ENCODE results near the gene CDCA7L.

DNA sequence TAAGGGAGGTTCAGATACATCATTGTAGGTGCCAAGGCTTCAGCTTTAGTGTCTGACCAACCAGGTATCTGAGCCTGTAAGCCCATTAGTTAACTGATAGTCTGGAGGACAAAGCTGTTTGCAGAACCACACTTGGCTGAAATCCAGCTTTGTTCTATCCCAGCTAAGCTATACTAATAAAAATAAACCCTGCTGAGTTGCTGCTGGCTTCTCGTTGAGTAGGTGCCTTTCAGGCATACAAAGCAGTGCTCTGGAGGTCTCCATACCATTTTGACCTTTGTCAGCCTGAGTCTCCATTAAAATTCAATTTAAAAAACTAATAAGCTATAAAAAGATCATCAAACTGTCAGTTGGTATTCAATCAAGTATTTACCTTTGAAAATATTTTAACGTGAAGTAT, 22.0 kb downstream of the CDCA7L start:
- TF ChIP-seq, protein P1, sequence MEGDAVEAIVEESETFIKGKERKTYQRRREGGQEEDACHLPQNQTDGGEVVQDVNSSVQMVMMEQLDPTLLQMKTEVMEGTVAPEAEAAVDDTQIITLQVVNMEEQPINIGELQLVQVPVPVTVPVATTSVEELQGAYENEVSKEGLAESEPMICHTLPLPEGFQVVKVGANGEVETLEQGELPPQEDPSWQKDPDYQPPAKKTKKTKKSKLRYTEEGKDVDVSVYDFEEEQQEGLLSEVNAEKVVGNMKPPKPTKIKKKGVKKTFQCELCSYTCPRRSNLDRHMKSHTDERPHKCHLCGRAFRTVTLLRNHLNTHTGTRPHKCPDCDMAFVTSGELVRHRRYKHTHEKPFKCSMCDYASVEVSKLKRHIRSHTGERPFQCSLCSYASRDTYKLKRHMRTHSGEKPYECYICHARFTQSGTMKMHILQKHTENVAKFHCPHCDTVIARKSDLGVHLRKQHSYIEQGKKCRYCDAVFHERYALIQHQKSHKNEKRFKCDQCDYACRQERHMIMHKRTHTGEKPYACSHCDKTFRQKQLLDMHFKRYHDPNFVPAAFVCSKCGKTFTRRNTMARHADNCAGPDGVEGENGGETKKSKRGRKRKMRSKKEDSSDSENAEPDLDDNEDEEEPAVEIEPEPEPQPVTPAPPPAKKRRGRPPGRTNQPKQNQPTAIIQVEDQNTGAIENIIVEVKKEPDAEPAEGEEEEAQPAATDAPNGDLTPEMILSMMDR (IDR thresholded peaks at IDR 0.05): no peak
- TF ChIP-seq POLR2A (IDR thresholded peaks at IDR 0.05): no peak
- no peak for TF ChIP-seq EP300 (IDR thresholded peaks at IDR 0.05)
